WTC11 (cell line): ENCODE data around the gene EIF2A. TPM values are rescaled to one million over a fixed set of nuclear protein-coding genes. Genes with fewer than 3 reads are reported as not detected.
A peak's percentile ranks its signal among the peaks of the same experiment; 100 is the strongest.

ENCODE experiments used
- ATAC-seq: fragments of 200-7000 bp; cut with Tn5 transposase; 2 replicates; pipeline ENCODE4 v1.10.0; 2021; ENCODE audit warnings: mild to moderate bottlenecking, moderate library complexity
- CTCF ChIA-PET: fragments of 300-600 bp; sonication (Branson Sonifier 250); formaldehyde crosslinking; loops from one replicate; lab custom pipeline; 2021; ENCODE audit warnings: antibody characterized with exemption; lab: Charles Lee
- POLR2A ChIA-PET: fragments of 350-600 bp; sonication (Branson Sonifier 250); formaldehyde crosslinking; loops from one replicate; lab custom pipeline; 2021; ENCODE audit warnings: antibody characterized with exemption; lab: Charles Lee
- DNase-seq: peaks from one replicate; pipeline ENCODE4 v3.0.0; 2021; ENCODE audit warnings: low spot score
- H3K27ac Mint-ChIP-seq: 2 replicates; pipeline ENCODE4 v1.8.0; 2021; ENCODE audit warnings: mixed read lengths
- H3K27me3 Mint-ChIP-seq: 2 replicates; pipeline ENCODE4 v1.8.0; 2021; ENCODE audit warnings: low read depth, mild to moderate bottlenecking, moderate library complexity, mixed read lengths
- H3K36me3 Mint-ChIP-seq: 2 replicates; pipeline ENCODE4 v1.8.0; 2021; ENCODE audit warnings: mixed read lengths
- H3K4me1 Mint-ChIP-seq: 2 replicates; pipeline ENCODE4 v1.8.0; 2022; ENCODE audit warnings: mixed read lengths
- H3K4me3 Mint-ChIP-seq: 2 replicates; pipeline ENCODE4 v1.8.0; 2021; ENCODE audit warnings: mild to moderate bottlenecking, moderate library complexity, mixed read lengths
- H3K9me3 Mint-ChIP-seq: 2 replicates; pipeline ENCODE4 v1.8.0; 2021; ENCODE audit warnings: mixed read lengths
- AR ChIP-seq: fragments of 250-450 bp; sonication (Bioruptor Pico); IDR thresholded peaks from 2 replicates; pipeline ENCODE4 v1.9.0; 2021; ENCODE audit warnings: mild to moderate bottlenecking
- FOXP1 ChIP-seq: sonication (generic); formaldehyde crosslinking; IDR thresholded peaks from 2 replicates; pipeline ENCODE4 v1.8.0; 2022; ENCODE audit warnings: missing genetic modification reagents, mild to moderate bottlenecking, moderate library complexity, borderline replicate concordance
- HMGXB4 ChIP-seq: sonication (generic); formaldehyde crosslinking; IDR thresholded peaks from 2 replicates; pipeline ENCODE4 v1.8.1; 2023; ENCODE audit warnings: mild to moderate bottlenecking, moderate library complexity, missing genetic modification reagents
- IRF2 ChIP-seq: sonication (generic); formaldehyde crosslinking; IDR thresholded peaks from 2 replicates; pipeline ENCODE4 v1.8.0; 2022; ENCODE audit warnings: low read depth, missing genetic modification reagents, borderline replicate concordance
- JUN ChIP-seq: sonication (generic); formaldehyde crosslinking; IDR thresholded peaks from 2 replicates; pipeline ENCODE4 v1.8.0; 2023; ENCODE audit warnings: mild to moderate bottlenecking, missing genetic modification reagents
- MYBL2 ChIP-seq: sonication (generic); formaldehyde crosslinking; IDR thresholded peaks from 2 replicates; pipeline ENCODE4 v1.8.1; 2023; ENCODE audit warnings: mild to moderate bottlenecking, moderate library complexity, missing genetic modification reagents
- NFATC4 ChIP-seq: fragments of 250-450 bp; sonication (Bioruptor Pico); IDR thresholded peaks from 2 replicates; pipeline ENCODE4 v1.9.0; 2021; ENCODE audit warnings: mild to moderate bottlenecking
- NR2C2 ChIP-seq: sonication (generic); formaldehyde crosslinking; IDR thresholded peaks from 2 replicates; pipeline ENCODE4 v1.8.0; 2022; ENCODE audit warnings: mild to moderate bottlenecking, missing genetic modification reagents
- OVOL2 ChIP-seq: fragments of 250-450 bp; sonication (Bioruptor Pico); IDR thresholded peaks from 2 replicates; pipeline ENCODE4 v1.9.0; 2021; ENCODE audit warnings: mild to moderate bottlenecking, borderline replicate concordance
- RORB ChIP-seq: fragments of 250-450 bp; sonication (Bioruptor Pico); IDR thresholded peaks from 2 replicates; pipeline ENCODE4 v1.9.0; 2021; ENCODE audit warnings: mild to moderate bottlenecking
- TCF7 ChIP-seq: sonication (generic); formaldehyde crosslinking; IDR thresholded peaks from 2 replicates; pipeline ENCODE4 v1.8.0; 2022; ENCODE audit warnings: mild to moderate bottlenecking, low read depth, missing genetic modification reagents, moderate library complexity
- TEAD1 ChIP-seq: sonication (generic); formaldehyde crosslinking; IDR thresholded peaks from 2 replicates; pipeline ENCODE4 v1.8.0; 2022; ENCODE audit warnings: mild to moderate bottlenecking, missing genetic modification reagents
- ZBTB43 ChIP-seq: sonication (generic); formaldehyde crosslinking; IDR thresholded peaks from 2 replicates; pipeline ENCODE4 v1.8.1; 2023; ENCODE audit warnings: mild to moderate bottlenecking, missing genetic modification reagents
- ZNF317 ChIP-seq: sonication (generic); formaldehyde crosslinking; IDR thresholded peaks from 2 replicates; pipeline ENCODE4 v1.8.1; 2023; ENCODE audit warnings: low read depth, mild to moderate bottlenecking, moderate library complexity, missing genetic modification reagents, borderline replicate concordance
- ZNF396 ChIP-seq: fragments of 250-450 bp; sonication (Bioruptor Pico); IDR thresholded peaks from 2 replicates; pipeline ENCODE4 v1.8.0; 2021; ENCODE audit warnings: mild to moderate bottlenecking, moderate library complexity, borderline replicate concordance
- ZNF423 ChIP-seq: fragments of 250-450 bp; sonication (Bioruptor Pico); IDR thresholded peaks from 2 replicates; pipeline ENCODE4 v2.1.2; 2022; ENCODE audit warnings: mild to moderate bottlenecking, moderate library complexity
- ZNF671 ChIP-seq: fragments of 250-450 bp; sonication (Bioruptor Pico); IDR thresholded peaks from 2 replicates; pipeline ENCODE4 v1.8.0; 2021; ENCODE audit warnings: mild to moderate bottlenecking
- total RNA-seq: library from RNA; stranded (reverse); gene quantifications from 3 replicates; pipeline ENCODE4 v1.2.3, GENCODE V29; 2021
- TF ChIP-seq, protein P1 (sequence below): fragments of 250-450 bp; sonication (Bioruptor Pico); IDR thresholded peaks from 2 replicates; pipeline ENCODE4 v1.9.0; 2021; ENCODE audit warnings: mild to moderate bottlenecking
- TF ChIP-seq, protein P2 (sequence below): sonication (generic); formaldehyde crosslinking; IDR thresholded peaks from 2 replicates; pipeline ENCODE4 v1.8.0; 2022; ENCODE audit warnings: mild to moderate bottlenecking, missing genetic modification reagents
- TF ChIP-seq, protein P3 (sequence below): sonication (generic); formaldehyde crosslinking; IDR thresholded peaks from 2 replicates; pipeline ENCODE4 v1.8.1; 2023; ENCODE audit warnings: mild to moderate bottlenecking, missing genetic modification reagents
- TF ChIP-seq, protein P4 (sequence below): fragments of 250-450 bp; sonication (Bioruptor Pico); IDR thresholded peaks from 2 replicates; pipeline ENCODE4 v1.9.0; 2021; ENCODE audit warnings: moderate library complexity, mild to moderate bottlenecking, inconsistent platforms, borderline replicate concordance

The EIF2A gene
- total RNA-seq, 1 experiment from 2014 or later: 88.4 TPM

DNA sequence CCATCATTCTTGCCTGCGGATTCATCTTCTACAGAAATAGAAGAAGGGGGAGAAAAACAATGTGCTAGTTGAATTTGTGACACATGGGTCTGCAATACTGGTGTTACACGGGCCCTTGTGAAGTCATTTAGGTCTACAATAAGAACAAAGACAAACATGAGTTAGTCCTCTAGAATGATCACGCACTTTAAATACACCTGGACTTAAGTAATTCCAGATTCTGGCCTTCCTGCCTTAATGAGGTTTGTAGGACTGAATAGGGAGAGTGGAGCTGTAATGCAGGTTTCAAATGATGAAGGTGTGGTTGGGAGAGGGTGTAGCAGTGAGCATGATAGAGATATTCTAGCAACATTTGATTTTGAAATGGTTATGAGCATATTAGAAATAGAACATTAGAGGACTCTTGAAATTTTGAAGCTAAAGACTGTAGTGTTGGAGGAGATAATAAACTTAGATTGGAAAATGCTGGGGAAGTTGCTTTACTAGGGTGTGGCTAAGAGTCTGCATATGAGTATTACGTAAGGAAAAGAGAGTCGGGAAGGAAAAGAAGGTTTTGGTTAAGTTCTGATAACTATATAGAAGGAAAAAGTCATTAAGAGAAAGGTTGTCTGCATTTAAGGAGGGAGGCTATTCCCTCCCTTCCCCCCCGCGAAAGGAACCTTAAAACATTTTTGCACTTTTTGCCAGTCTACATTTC is 606 bp downstream of the EIF2A start:
- no peak for DNase-seq
- Mint-ChIP-seq H3K4me1 (peaks cover 22% of the 10 kb centered on the region), H3K4me3 (peak overlapping the region; percentile 93), H3K27me3 (no peaks in the 10 kb centered on the region), H3K36me3 (peaks cover 28% of the 10 kb centered on the region), H3K27ac (peak overlapping the region; percentile 96), H3K9me3 (no peaks in the 10 kb centered on the region)
- ChIA-PET CTCF (interaction anchor here (0.9 to 1.0 kb wide), 2 partner anchors 44 to 138 kb away, joined by 3 read pairs; no protein-coding TSS in a partner anchor), POLR2A (interaction anchor here (0.9 to 2.1 kb wide), 4 partner anchors 12 to 215 kb away, joined by 3 to 11 read pairs (median 6); partner anchors contain the start of gene SELENOT)
- no peak for TF ChIP-seq ZNF423
- no peak for TF ChIP-seq IRF2 (CRISPR knock-in tag)
- TF ChIP-seq, protein P1, sequence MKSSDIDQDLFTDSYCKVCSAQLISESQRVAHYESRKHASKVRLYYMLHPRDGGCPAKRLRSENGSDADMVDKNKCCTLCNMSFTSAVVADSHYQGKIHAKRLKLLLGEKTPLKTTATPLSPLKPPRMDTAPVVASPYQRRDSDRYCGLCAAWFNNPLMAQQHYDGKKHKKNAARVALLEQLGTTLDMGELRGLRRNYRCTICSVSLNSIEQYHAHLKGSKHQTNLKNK (CRISPR knock-in tag): no peak
- no peak for TF ChIP-seq RORB (CRISPR knock-in tag)
- no peak for TF ChIP-seq JUN (CRISPR knock-in tag)
- no peak for TF ChIP-seq HMGXB4 (CRISPR knock-in tag)
- no peak for ATAC-seq

DNA sequence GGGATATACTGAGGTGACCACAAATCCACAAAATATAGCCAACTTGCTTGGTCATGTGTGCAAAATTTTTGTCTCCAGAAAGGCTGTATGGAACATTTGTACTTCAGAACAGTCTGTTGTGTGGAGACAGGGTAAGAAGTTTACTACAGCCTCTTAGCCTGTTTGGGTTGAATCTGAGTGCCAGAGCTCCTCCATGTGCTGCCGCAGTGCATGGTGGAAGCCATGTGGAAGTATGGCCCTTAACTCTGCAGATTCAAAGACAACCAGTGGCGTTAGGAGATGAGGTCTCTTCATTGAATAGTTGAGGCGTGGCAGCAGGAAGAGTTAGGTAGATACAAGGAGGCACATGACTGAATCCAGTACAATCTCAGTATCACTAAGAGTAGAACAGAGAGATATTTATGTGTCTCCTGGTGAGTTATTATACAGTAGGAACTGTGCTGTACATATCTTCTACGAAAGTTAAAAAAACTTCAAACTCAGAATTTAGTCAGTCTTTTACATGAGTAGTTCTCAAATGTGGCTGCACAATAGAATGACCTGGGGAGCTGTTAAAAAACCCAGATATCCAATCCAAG is 9.4 kb downstream of the EIF2A start:
- Mint-ChIP-seq H3K36me3 (peaks cover 37% of the 10 kb centered on the region), H3K4me1 (no peaks in the 10 kb centered on the region), H3K27ac (peak overlapping the region; percentile 73), H3K9me3 (no peaks in the 10 kb centered on the region), H3K27me3 (no peaks in the 10 kb centered on the region), H3K4me3 (no peak overlapping the region)
- POLR2A ChIA-PET: interaction anchor here (0.5 kb wide), 1 partner anchor 43 kb away, joined by 4 read pairs; no protein-coding TSS in a partner anchor
- ATAC-seq: no peak
- no peak for TF ChIP-seq ZNF317 (CRISPR knock-in tag)
- TF ChIP-seq AR (CRISPR knock-in tag): no peak
- TF ChIP-seq, protein P2, sequence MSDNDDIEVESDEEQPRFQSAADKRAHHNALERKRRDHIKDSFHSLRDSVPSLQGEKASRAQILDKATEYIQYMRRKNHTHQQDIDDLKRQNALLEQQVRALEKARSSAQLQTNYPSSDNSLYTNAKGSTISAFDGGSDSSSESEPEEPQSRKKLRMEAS (CRISPR knock-in tag): no peak
- no peak for TF ChIP-seq MYBL2 (CRISPR knock-in tag)
- no peak for TF ChIP-seq ZNF396 (CRISPR knock-in tag)
- no peak for TF ChIP-seq TEAD1 (CRISPR knock-in tag)
- no peak for TF ChIP-seq TCF7 (CRISPR knock-in tag)
- TF ChIP-seq, protein P3, sequence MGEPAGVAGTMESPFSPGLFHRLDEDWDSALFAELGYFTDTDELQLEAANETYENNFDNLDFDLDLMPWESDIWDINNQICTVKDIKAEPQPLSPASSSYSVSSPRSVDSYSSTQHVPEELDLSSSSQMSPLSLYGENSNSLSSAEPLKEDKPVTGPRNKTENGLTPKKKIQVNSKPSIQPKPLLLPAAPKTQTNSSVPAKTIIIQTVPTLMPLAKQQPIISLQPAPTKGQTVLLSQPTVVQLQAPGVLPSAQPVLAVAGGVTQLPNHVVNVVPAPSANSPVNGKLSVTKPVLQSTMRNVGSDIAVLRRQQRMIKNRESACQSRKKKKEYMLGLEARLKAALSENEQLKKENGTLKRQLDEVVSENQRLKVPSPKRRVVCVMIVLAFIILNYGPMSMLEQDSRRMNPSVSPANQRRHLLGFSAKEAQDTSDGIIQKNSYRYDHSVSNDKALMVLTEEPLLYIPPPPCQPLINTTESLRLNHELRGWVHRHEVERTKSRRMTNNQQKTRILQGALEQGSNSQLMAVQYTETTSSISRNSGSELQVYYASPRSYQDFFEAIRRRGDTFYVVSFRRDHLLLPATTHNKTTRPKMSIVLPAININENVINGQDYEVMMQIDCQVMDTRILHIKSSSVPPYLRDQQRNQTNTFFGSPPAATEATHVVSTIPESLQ: no peak
- no peak for TF ChIP-seq ZBTB43 (CRISPR knock-in tag)
- TF ChIP-seq, protein P4, sequence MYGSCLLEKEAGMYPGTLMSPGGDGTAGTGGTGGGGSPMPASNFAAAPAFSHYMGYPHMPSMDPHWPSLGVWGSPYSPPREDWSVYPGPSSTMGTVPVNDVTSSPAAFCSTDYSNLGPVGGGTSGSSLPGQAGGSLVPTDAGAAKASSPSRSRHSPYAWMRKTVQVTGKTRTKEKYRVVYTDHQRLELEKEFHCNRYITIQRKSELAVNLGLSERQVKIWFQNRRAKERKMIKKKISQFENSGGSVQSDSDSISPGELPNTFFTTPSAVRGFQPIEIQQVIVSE (CRISPR knock-in tag): no peak
- TF ChIP-seq OVOL2 (CRISPR knock-in tag): no peak
- TF ChIP-seq NR2C2 (CRISPR knock-in tag): no peak
- TF ChIP-seq ZNF671 (CRISPR knock-in tag): no peak
- TF ChIP-seq FOXP1 (CRISPR knock-in tag): no peak
- no peak for TF ChIP-seq NFATC4 (CRISPR knock-in tag)
- DNase-seq: no peak
- CTCF ChIA-PET: no interaction called here
